ENCODE measurements around the gene KIRREL3.

KIRREL3 gene

DNA sequence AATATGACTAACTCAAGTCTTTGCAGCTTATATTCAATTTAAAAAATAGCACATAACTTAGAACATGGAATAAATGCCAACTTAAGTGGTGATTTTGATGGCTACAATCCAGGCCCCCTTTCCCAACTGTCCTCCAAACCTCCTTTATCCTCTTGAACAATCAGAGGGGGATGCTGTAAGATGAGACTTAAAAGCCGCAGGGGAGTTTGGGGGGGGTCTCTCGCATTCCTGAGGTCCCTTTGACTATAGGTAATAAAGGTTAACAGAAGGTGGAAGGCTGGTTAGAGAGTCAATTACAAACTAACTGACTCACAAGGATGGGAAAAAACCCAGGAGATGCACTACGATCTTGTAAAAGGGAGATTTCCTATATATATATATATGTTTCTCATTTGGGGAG is 101.8 kb downstream of the KIRREL3 start:
- H3K27me3 ChIP-seq (replicated peaks; ENCODE audit: control insufficient read depth, insufficient read depth, low read length), result 0 out of 2 replicates have a peak, but pooled peaks cover 1% of the 10 kb centered on the region
- TF ChIP-seq, protein P1, sequence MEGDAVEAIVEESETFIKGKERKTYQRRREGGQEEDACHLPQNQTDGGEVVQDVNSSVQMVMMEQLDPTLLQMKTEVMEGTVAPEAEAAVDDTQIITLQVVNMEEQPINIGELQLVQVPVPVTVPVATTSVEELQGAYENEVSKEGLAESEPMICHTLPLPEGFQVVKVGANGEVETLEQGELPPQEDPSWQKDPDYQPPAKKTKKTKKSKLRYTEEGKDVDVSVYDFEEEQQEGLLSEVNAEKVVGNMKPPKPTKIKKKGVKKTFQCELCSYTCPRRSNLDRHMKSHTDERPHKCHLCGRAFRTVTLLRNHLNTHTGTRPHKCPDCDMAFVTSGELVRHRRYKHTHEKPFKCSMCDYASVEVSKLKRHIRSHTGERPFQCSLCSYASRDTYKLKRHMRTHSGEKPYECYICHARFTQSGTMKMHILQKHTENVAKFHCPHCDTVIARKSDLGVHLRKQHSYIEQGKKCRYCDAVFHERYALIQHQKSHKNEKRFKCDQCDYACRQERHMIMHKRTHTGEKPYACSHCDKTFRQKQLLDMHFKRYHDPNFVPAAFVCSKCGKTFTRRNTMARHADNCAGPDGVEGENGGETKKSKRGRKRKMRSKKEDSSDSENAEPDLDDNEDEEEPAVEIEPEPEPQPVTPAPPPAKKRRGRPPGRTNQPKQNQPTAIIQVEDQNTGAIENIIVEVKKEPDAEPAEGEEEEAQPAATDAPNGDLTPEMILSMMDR (IDR thresholded peaks at IDR 0.05; ENCODE audit: insufficient read depth, low read length, poor library complexity, severe bottlenecking), result no peak
- DNase-seq (ENCODE audit: extremely low read depth, insufficient read length), result no peak
- H3K36me3 ChIP-seq (ENCODE audit: control insufficient read depth, insufficient read depth, low read length), result no peaks in the 10 kb centered on the region
- H3K4me3 ChIP-seq (replicated peaks; ENCODE audit: low read depth, low read length), result no peak overlapping the region

- no peaks in the 10 kb centered on the region for H3K36me3 ChIP-seq (ENCODE audit: control insufficient read depth, insufficient read depth, low read length)
- no peak overlapping the region for H3K4me3 ChIP-seq (replicated peaks; ENCODE audit: low read depth, low read length)
- H3K27me3 ChIP-seq (replicated peaks; ENCODE audit: control insufficient read depth, insufficient read depth, low read length), result peaks cover 1% of the 10 kb centered on the region; the same call in 1 of the 2 replicates
- TF ChIP-seq, protein P1 (IDR thresholded peaks at IDR 0.05; ENCODE audit: insufficient read depth, low read length, poor library complexity, severe bottlenecking), result no peak
- DNase-seq (ENCODE audit: extremely low read depth, insufficient read length), result no peak
Observed at GRCh38 chr11:126897430-126897829, 103.1 kb downstream of the KIRREL3 start.

DNA sequence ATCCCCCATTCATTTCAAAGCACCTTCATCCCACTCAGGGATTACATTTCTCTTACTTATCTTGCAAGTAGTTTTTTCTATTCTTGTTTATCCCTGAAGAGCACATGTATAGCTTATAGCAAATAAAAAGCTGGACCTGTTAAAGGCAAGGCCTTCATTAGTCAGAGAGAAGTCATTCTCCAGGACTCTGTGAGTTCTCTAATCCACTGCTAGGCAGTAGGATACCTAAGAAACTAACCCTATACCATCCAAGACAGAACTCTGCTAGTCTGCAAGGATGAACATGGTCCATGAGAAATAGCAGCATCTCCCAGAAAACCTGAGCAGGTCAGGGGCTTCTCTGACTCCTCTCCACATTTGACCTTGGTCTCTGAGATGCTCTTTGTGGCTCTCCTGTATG is 104.5 kb downstream of the KIRREL3 start:
- Histone ChIP-seq H3K36me3 (ENCODE audit: control insufficient read depth, insufficient read depth, low read length) (no peaks in the 10 kb centered on the region), H3K4me3 (replicated peaks; ENCODE audit: low read depth, low read length) (no peak overlapping the region), H3K27me3 (replicated peaks; ENCODE audit: control insufficient read depth, insufficient read depth, low read length) (peaks cover 1% of the 10 kb centered on the region; the same call in 1 of the 2 replicates)
- TF ChIP-seq, protein P1 (IDR thresholded peaks at IDR 0.05; ENCODE audit: insufficient read depth, low read length, poor library complexity, severe bottlenecking), result no peak
- no peak for DNase-seq (ENCODE audit: extremely low read depth, insufficient read length)

GRCh38 chr11:126893796-126894195 is 106.8 kb downstream of the KIRREL3 start:
- no peak for DNase-seq (ENCODE audit: extremely low read depth, insufficient read length)
- TF ChIP-seq, protein P1 (IDR thresholded peaks at IDR 0.05; ENCODE audit: insufficient read depth, low read length, poor library complexity, severe bottlenecking), result no peak

DNA sequence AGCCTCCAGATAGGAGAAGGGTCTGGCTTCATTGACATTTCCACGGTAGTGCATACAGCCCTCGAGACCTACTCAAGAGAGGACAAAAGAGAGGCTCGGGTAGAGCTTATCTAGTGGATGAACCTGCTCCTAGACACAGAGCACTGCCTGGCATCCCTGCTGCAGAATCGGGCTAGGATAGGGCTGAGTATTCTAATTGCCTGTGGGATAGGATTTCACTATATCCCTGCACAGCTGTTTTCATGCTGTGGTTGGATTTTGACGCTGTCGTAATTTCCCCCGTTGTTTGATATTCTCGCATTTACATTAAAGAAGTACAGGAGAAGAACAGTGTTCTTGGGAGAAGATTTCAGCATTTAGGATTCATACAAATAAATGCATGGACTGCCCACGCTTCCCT is 107.8 kb downstream of the KIRREL3 start:
- TF ChIP-seq, protein P1 (IDR thresholded peaks at IDR 0.05; ENCODE audit: insufficient read depth, low read length, poor library complexity, severe bottlenecking), result no peak
- Histone ChIP-seq H3K27me3 (replicated peaks; ENCODE audit: control insufficient read depth, insufficient read depth, low read length) (peaks cover 1% of the 10 kb centered on the region; the same call in 1 of the 2 replicates), H3K4me3 (replicated peaks; ENCODE audit: low read depth, low read length) (no peak overlapping the region), H3K36me3 (ENCODE audit: control insufficient read depth, insufficient read depth, low read length) (no peaks in the 10 kb centered on the region)
- no peak for DNase-seq (ENCODE audit: extremely low read depth, insufficient read length)

More at GRCh38 chr11:126893796-126894195, 106.8 kb downstream of the KIRREL3 start:
- Histone ChIP-seq H3K4me3 (replicated peaks; ENCODE audit: low read depth, low read length) (no peak overlapping the region), H3K36me3 (ENCODE audit: control insufficient read depth, insufficient read depth, low read length) (no peaks in the 10 kb centered on the region), H3K27me3 (replicated peaks; ENCODE audit: control insufficient read depth, insufficient read depth, low read length) (peaks cover 1% of the 10 kb centered on the region; the same call in 1 of the 2 replicates)
